Ishikawa (cell line): Measurements from ENCODE around the gene SLC22A24.

ENCODE experiments used
- CEBPB ChIP-seq: IDR thresholded peaks from 2 replicates; pipeline ENCODE4 v1.6.1; 2012
- TF ChIP-seq, protein P1 (sequence below): IDR thresholded peaks from 2 replicates; pipeline ENCODE4 v1.6.1; 2012; ENCODE audit warnings: low read depth, mild to moderate bottlenecking

DNA sequence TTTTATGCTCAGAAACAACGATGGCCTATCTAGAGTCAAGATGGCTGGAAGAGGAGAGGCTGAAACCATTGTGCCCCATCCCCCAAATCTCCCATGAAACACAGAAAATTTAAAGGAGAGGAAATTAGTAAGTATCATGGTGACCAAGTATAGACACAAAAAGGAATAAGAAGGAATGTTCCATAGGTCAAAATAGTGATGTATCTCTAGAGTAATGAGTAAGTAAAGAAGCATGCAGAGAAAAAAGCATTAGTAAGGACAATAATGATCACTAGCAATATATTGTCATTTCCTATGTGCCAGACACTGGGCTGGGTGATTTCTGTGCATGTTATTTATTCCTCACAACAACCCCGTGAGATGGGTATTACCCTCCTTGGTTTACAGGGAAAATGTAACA lies 2.6 kb upstream of the SLC22A24 start:
- TF ChIP-seq, protein P1, sequence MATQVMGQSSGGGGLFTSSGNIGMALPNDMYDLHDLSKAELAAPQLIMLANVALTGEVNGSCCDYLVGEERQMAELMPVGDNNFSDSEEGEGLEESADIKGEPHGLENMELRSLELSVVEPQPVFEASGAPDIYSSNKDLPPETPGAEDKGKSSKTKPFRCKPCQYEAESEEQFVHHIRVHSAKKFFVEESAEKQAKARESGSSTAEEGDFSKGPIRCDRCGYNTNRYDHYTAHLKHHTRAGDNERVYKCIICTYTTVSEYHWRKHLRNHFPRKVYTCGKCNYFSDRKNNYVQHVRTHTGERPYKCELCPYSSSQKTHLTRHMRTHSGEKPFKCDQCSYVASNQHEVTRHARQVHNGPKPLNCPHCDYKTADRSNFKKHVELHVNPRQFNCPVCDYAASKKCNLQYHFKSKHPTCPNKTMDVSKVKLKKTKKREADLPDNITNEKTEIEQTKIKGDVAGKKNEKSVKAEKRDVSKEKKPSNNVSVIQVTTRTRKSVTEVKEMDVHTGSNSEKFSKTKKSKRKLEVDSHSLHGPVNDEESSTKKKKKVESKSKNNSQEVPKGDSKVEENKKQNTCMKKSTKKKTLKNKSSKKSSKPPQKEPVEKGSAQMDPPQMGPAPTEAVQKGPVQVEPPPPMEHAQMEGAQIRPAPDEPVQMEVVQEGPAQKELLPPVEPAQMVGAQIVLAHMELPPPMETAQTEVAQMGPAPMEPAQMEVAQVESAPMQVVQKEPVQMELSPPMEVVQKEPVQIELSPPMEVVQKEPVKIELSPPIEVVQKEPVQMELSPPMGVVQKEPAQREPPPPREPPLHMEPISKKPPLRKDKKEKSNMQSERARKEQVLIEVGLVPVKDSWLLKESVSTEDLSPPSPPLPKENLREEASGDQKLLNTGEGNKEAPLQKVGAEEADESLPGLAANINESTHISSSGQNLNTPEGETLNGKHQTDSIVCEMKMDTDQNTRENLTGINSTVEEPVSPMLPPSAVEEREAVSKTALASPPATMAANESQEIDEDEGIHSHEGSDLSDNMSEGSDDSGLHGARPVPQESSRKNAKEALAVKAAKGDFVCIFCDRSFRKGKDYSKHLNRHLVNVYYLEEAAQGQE = no peak
- no peak for TF ChIP-seq CEBPB
